ENCODE data around the gene ARMC7. TPM values are rescaled to one million over a fixed set of nuclear protein-coding genes. Genes with fewer than 3 reads are reported as not detected.
A peak's percentile ranks its signal among the peaks of the same experiment; 100 is the strongest.
"Not testable (repeated sequence)": the region's sequence is repeated elsewhere in the genome, so short reads cannot be mapped to it uniquely, and the experiment has no call there.

ARMC7 gene
- total RNA-seq, 2 donors from 2014 or later: 20.0 to 26.6 TPM

DNA sequence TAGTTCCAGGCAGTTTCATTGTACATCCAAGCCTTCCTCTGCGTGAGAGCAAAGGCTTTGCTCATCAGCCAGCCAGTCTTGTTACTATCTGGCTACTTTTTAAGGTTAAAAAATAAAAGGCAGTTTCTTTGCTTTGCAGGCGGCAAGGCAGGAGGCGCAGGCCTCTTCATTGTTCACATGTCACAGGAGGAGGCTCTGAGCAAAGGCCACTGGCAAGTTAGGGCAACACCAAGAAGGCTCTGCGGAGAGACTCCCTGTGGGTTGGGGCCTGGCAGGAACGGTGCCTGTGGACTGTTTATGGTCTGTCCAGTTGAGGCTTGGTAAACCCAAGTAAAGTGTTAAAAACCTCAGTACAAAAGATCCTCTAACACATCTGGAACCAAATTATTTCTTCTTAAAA is 25.7 kb downstream of the ARMC7 start:
- Mint-ChIP-seq H3K27ac (peak overlapping the region; percentile 6), H3K9me3 (no peaks in the 10 kb centered on the region), H3K4me1 (peaks cover 2% of the 10 kb centered on the region), H3K36me3 (ENCODE audit: low read depth) (peaks cover 31% of the 10 kb centered on the region), H3K27me3 (ENCODE audit: insufficient read depth) (no peaks in the 10 kb centered on the region), H3K4me3 (no peak overlapping the region)
- peaks cover 56% of the 10 kb centered on the region for H3K36me3 ChIP-seq (ENCODE audit: control insufficient read depth, insufficient read depth, low read length)
- no peak overlapping the region for H3K4me3 ChIP-seq (ENCODE audit: low read length)
- no peak overlapping the region for H3K27ac ChIP-seq (ENCODE audit: low read depth, low read length)
- peaks cover 2% of the 10 kb centered on the region for H3K4me1 ChIP-seq (ENCODE audit: control insufficient read depth, insufficient read depth, low read length)
- H3K9me3 ChIP-seq (ENCODE audit: control insufficient read depth, low read length): no peaks in the 10 kb centered on the region
- WGBS, 2 experiments (ENCODE audit: insufficient coverage in 1 of 2, insufficient read length in 1 of 2): 78 to 90% methylated on average over 4 to 5 of the region's 5 CpGs
- no peaks in the 10 kb centered on the region for H3K27me3 ChIP-seq (ENCODE audit: control insufficient read depth, insufficient read depth, low read length, poor library complexity, severe bottlenecking)
- no peak for DNase-seq
- no peak overlapping the region for H3K9ac ChIP-seq (ENCODE audit: extremely low read depth, low read length, poor library complexity, severe bottlenecking)
- TF ChIP-seq, protein P1, sequence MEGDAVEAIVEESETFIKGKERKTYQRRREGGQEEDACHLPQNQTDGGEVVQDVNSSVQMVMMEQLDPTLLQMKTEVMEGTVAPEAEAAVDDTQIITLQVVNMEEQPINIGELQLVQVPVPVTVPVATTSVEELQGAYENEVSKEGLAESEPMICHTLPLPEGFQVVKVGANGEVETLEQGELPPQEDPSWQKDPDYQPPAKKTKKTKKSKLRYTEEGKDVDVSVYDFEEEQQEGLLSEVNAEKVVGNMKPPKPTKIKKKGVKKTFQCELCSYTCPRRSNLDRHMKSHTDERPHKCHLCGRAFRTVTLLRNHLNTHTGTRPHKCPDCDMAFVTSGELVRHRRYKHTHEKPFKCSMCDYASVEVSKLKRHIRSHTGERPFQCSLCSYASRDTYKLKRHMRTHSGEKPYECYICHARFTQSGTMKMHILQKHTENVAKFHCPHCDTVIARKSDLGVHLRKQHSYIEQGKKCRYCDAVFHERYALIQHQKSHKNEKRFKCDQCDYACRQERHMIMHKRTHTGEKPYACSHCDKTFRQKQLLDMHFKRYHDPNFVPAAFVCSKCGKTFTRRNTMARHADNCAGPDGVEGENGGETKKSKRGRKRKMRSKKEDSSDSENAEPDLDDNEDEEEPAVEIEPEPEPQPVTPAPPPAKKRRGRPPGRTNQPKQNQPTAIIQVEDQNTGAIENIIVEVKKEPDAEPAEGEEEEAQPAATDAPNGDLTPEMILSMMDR (conservative IDR thresholded peaks at IDR 0.05): no peak

DNA sequence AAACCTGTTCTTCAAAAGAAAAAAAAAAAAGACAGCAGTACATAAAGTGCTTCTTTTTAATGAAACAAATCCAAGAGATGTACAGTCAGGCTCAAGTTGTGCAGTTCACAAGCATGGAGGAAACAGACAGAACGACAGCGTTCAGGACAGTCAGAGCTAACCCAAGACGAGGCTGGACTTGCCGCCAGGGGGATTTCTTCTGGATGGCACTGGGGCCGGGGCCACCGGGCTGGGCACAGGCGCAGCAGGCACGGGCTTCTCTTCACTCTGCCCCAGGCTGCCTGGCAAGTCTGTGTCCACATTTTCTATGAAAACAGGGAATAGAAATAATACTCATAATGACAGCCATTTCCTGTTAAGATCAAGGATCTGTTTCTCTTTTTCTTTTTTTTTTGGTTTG is 26.2 kb downstream of the ARMC7 start:
- H3K9ac ChIP-seq (ENCODE audit: extremely low read depth, low read length, poor library complexity, severe bottlenecking): no peak overlapping the region
- Mint-ChIP-seq H3K27ac (peak overlapping the region; percentile 6), H3K27me3 (ENCODE audit: insufficient read depth) (no peaks in the 10 kb centered on the region), H3K4me3 (no peak overlapping the region), H3K36me3 (ENCODE audit: low read depth) (peaks cover 34% of the 10 kb centered on the region), H3K9me3 (no peaks in the 10 kb centered on the region), H3K4me1 (no peaks in the 10 kb centered on the region)
- no peaks in the 10 kb centered on the region for H3K4me1 ChIP-seq (ENCODE audit: control insufficient read depth, insufficient read depth, low read length)
- DNase-seq: no peak
- TF ChIP-seq, protein P1 (conservative IDR thresholded peaks at IDR 0.05): no peak
- no peak overlapping the region for H3K4me3 ChIP-seq (ENCODE audit: low read length)
- no peak overlapping the region for H3K27ac ChIP-seq (ENCODE audit: low read depth, low read length)
- no peaks in the 10 kb centered on the region for H3K9me3 ChIP-seq (ENCODE audit: control insufficient read depth, low read length)
- no peaks in the 10 kb centered on the region for H3K27me3 ChIP-seq (ENCODE audit: control insufficient read depth, insufficient read depth, low read length, poor library complexity, severe bottlenecking)
- peaks cover 61% of the 10 kb centered on the region for H3K36me3 ChIP-seq (ENCODE audit: control insufficient read depth, insufficient read depth, low read length)
- WGBS, 2 experiments (ENCODE audit: insufficient coverage in 1 of 2, insufficient read length in 1 of 2): 85 to 97% methylated on average over 5 to 8 of the region's 8 CpGs

- H3K36me3 Mint-ChIP-seq (ENCODE audit: low read depth): peaks cover 43% of the 10 kb centered on the region
- peaks cover 76% of the 10 kb centered on the region for H3K36me3 ChIP-seq (ENCODE audit: control insufficient read depth, insufficient read depth, low read length)
- WGBS, 2 experiments (ENCODE audit: insufficient coverage in 1 of 2, insufficient read length in 1 of 2): 92 to 95% methylated on average over 8 to 9 of the region's 9 CpGs
Measured at GRCh38 chr17:75137762-75138161, 28.0 kb downstream of the ARMC7 start.

GRCh38 chr17:75138519-75138918 is 28.8 kb downstream of the ARMC7 start:
- peaks cover 84% of the 10 kb centered on the region for H3K36me3 ChIP-seq (ENCODE audit: control insufficient read depth, insufficient read depth, low read length)

More at GRCh38 chr17:75137762-75138161, 28.0 kb downstream of the ARMC7 start:
- not testable (repeated sequence) for H3K27ac ChIP-seq (ENCODE audit: low read depth, low read length); H3K4me1 ChIP-seq (ENCODE audit: control insufficient read depth, insufficient read depth, low read length); H3K9ac ChIP-seq (ENCODE audit: extremely low read depth, low read length, poor library complexity, severe bottlenecking); H3K27me3 Mint-ChIP-seq (ENCODE audit: insufficient read depth); H3K27me3 ChIP-seq (ENCODE audit: control insufficient read depth, insufficient read depth, low read length, poor library complexity, severe bottlenecking); H3K9me3 ChIP-seq (ENCODE audit: control insufficient read depth, low read length); H3K4me3 ChIP-seq (ENCODE audit: low read length); H3K9me3 Mint-ChIP-seq; H3K27ac Mint-ChIP-seq; H3K4me3 Mint-ChIP-seq; DNase-seq; H3K4me1 Mint-ChIP-seq

More at GRCh38 chr17:75138519-75138918, 28.8 kb downstream of the ARMC7 start:
- no peaks in the 10 kb centered on the region for H3K4me1 ChIP-seq (ENCODE audit: control insufficient read depth, insufficient read depth, low read length)
- H3K9me3 ChIP-seq (ENCODE audit: control insufficient read depth, low read length): no peaks in the 10 kb centered on the region
- WGBS, 2 experiments (ENCODE audit: insufficient coverage in 1 of 2, insufficient read length in 1 of 2): 90 to 97% methylated on average over 3 to 5 of the region's 5 CpGs
- no peak overlapping the region for H3K27ac Mint-ChIP-seq
- no peak overlapping the region for H3K4me3 Mint-ChIP-seq
- no peak overlapping the region for H3K27ac ChIP-seq (ENCODE audit: low read depth, low read length)
- peaks cover 49% of the 10 kb centered on the region for H3K36me3 Mint-ChIP-seq (ENCODE audit: low read depth)
- DNase-seq: no peak
- H3K27me3 ChIP-seq (ENCODE audit: control insufficient read depth, insufficient read depth, low read length, poor library complexity, severe bottlenecking): no peaks in the 10 kb centered on the region
- TF ChIP-seq, protein P1 (conservative IDR thresholded peaks at IDR 0.05): no peak
- H3K9me3 Mint-ChIP-seq: no peaks in the 10 kb centered on the region
- H3K4me3 ChIP-seq (ENCODE audit: low read length): no peak overlapping the region
- H3K27me3 Mint-ChIP-seq (ENCODE audit: insufficient read depth): no peaks in the 10 kb centered on the region
- no peak overlapping the region for H3K9ac ChIP-seq (ENCODE audit: extremely low read depth, low read length, poor library complexity, severe bottlenecking)
- H3K4me1 Mint-ChIP-seq: no peaks in the 10 kb centered on the region
